Ascending aorta (tissue), 2 donors: ENCODE measurements around the gene PFKFB2. TPM values are rescaled to one million over a fixed set of nuclear protein-coding genes. Genes with fewer than 3 reads are reported as not detected.
A peak's percentile ranks its signal among the peaks of the same experiment; 100 is the strongest.

Experiments used
- DNase-seq, 2 donors: peaks; one replicate each; pipeline ENCODE4 v3.0.0-alpha.2; 2019; ENCODE audit warnings: low spot score in 2 of 2
- H3K27ac ChIP-seq, 2 donors: fragments of 200-600 bp; sonication (generic); one replicate each; pipeline ENCODE4 v1.5.1; 2016 to 2017; ENCODE audit warnings: mild to moderate bottlenecking in 1 of 2
- H3K27me3 ChIP-seq: fragments of 200-600 bp; sonication (generic); one replicate; pipeline ENCODE4 v1.5.1; 2017
- H3K36me3 ChIP-seq, 2 donors: fragments of 200-600 bp; sonication (generic); one replicate each; pipeline ENCODE4 v1.5.1; 2016
- H3K4me1 ChIP-seq, 2 donors: fragments of 200-600 bp; sonication (generic); one replicate each; pipeline ENCODE4 v1.5.1; 2016 to 2017; ENCODE audit warnings: mild to moderate bottlenecking in 1 of 2
- H3K4me3 ChIP-seq, 2 donors: fragments of 200-600 bp; sonication (generic); one replicate each; pipeline ENCODE4 v1.5.1; 2016 to 2017; ENCODE audit warnings: mild to moderate bottlenecking in 1 of 2
- H3K9me3 ChIP-seq, 2 donors: fragments of 200-600 bp; sonication (generic); one replicate each; pipeline ENCODE4 v1.5.1; 2016
- CTCF ChIP-seq, 3 experiments: fragments of 200-600 bp in 2 of 3; fragments of 450-650 bp in 1 of 3; sonication (generic) in 2 of 3; IDR thresholded peaks; one replicate each; pipeline ENCODE4 v1.5.1; 2016 to 2019; ENCODE audit warnings: antibody characterized with exemption in 3 of 3, mild to moderate bottlenecking in 1 of 3, moderate library complexity in 1 of 3
- intact Hi-C: fragments of 100-400 bp; cut with DNase I; formaldehyde crosslinking; loops from one replicate; pipeline ENCODE4 v1.15.1; 2023
- total RNA-seq: library from RNA; depleted of rRNA; stranded (reverse); fragments of >200 nt; gene quantifications from one replicate; pipeline ENCODE4 v1.1.0, GENCODE V29; 2016

Gene PFKFB2
- total RNA-seq, 1 donor from 2014 or later: 1.2 TPM

GRCh38 chr1:207048041-207048440, 5.0 kb upstream of the PFKFB2 start:
- intact Hi-C loops: no loop called here
- H3K27me3 ChIP-seq: no peaks in the 10 kb centered on the region
- H3K27ac ChIP-seq: no peak overlapping the region
- TF ChIP-seq CTCF (IDR thresholded peaks at IDR 0.05): no peak
- no peak for DNase-seq
- no peaks in the 10 kb centered on the region for H3K9me3 ChIP-seq
- H3K36me3 ChIP-seq: peaks cover 12 to 25% of the 10 kb centered on the region in 2 donors
- H3K4me3 ChIP-seq: no peak overlapping the region
- H3K4me1 ChIP-seq: peaks cover 9 to 13% of the 10 kb centered on the region in 2 donors

GRCh38 chr1:207049054-207049453, 4.0 kb upstream of the PFKFB2 start:
- Histone ChIP-seq H3K36me3 (peaks cover 12 to 20% of the 10 kb centered on the region in 2 donors), H3K4me1 (peaks cover 9 to 16% of the 10 kb centered on the region in 2 donors), H3K4me3 (peak overlapping the region; percentile 79 to 96), H3K9me3 (no peaks in the 10 kb centered on the region), H3K27ac (no peak overlapping the region), H3K27me3 (no peaks in the 10 kb centered on the region)
- TF ChIP-seq CTCF (IDR thresholded peaks at IDR 0.05): no peak
- intact Hi-C loops: no loop called here
- no peak for DNase-seq

GRCh38 chr1:207049514-207049913, 3.6 kb upstream of the PFKFB2 start:
- H3K27me3 ChIP-seq: no peaks in the 10 kb centered on the region
- peaks cover 12 to 20% of the 10 kb centered on the region in 2 donors for H3K36me3 ChIP-seq
- intact Hi-C loops: no loop called here
- no peaks in the 10 kb centered on the region for H3K9me3 ChIP-seq
- DNase-seq: no peak
- H3K27ac ChIP-seq: no peak overlapping the region
- H3K4me1 ChIP-seq: peaks cover 9 to 16% of the 10 kb centered on the region in 2 donors
- peak overlapping the region; percentile 79 to 96 for H3K4me3 ChIP-seq
- no peak for TF ChIP-seq CTCF (IDR thresholded peaks at IDR 0.05)

- peak overlapping the region; percentile 79 to 96 for H3K4me3 ChIP-seq
- peak overlapping the region; percentile 81 to 91 for H3K27ac ChIP-seq
- intact Hi-C loops: loop anchor here (1.0 to 10.0 kb wide), 7 partner anchors 27 to 1155 kb away; partner anchors contain the start of genes CD46, CD55, DYRK3 and RASSF5
- TF ChIP-seq CTCF (IDR thresholded peaks at IDR 0.05): peak; percentile 49 to 73 (median 59)
- H3K36me3 ChIP-seq: peaks cover 12 to 20% of the 10 kb centered on the region in 2 donors
- DNase-seq: no peak
- peaks cover 9 to 16% of the 10 kb centered on the region in 2 donors for H3K4me1 ChIP-seq
- no peaks in the 10 kb centered on the region for H3K9me3 ChIP-seq
- no peaks in the 10 kb centered on the region for H3K27me3 ChIP-seq
Observed at GRCh38 chr1:207049974-207050391, 3.1 kb upstream of the PFKFB2 start.

GRCh38 chr1:207050480-207051190, 2.4 kb upstream of the PFKFB2 start:
- intact Hi-C loops: loop anchor here (1.0 to 10.0 kb wide), 7 partner anchors 27 to 1154 kb away; partner anchors contain the start of genes CD46, CD55, DYRK3 and RASSF5
- Histone ChIP-seq H3K36me3 (peaks cover 12 to 20% of the 10 kb centered on the region in 2 donors), H3K27me3 (no peaks in the 10 kb centered on the region), H3K27ac (peak overlapping the region; percentile 81 to 91), H3K4me3 (peak overlapping the region; percentile 79 to 96), H3K4me1 (peaks cover 9 to 16% of the 10 kb centered on the region in 2 donors), H3K9me3 (no peaks in the 10 kb centered on the region)
- DNase-seq: peak; percentile 58 to 96
- TF ChIP-seq CTCF (IDR thresholded peaks at IDR 0.05): no peak
